HEK293 (cell line): Measurements from ENCODE around the gene TMEM128.

Source experiments
- CTCF ChIP-seq: fragments of 450-650 bp; formaldehyde crosslinking; IDR thresholded peaks from 2 replicates; pipeline ENCODE4 v1.5.1; 2016; ENCODE audit warnings: missing biosample characterization, missing genetic modification characterization
- HOXA7 ChIP-seq: sonication (generic); formaldehyde crosslinking; IDR thresholded peaks from 2 replicates; pipeline ENCODE4 v1.8.1; 2022; ENCODE audit warnings: missing genetic modification reagents, borderline replicate concordance
- PRDM10 ChIP-seq: fragments of 450-650 bp; formaldehyde crosslinking; IDR thresholded peaks from 2 replicates; pipeline ENCODE4 v1.5.1; 2016; ENCODE audit warnings: missing biosample characterization, missing genetic modification characterization
- ZIC2 ChIP-seq: fragments of 450-650 bp; formaldehyde crosslinking; IDR thresholded peaks from 2 replicates; pipeline ENCODE4 v1.5.1; 2016; ENCODE audit warnings: missing biosample characterization, missing genetic modification characterization
- ZNF280C ChIP-seq: fragments of 450-650 bp; formaldehyde crosslinking; IDR thresholded peaks from 2 replicates; pipeline ENCODE4 v1.5.1; 2016; ENCODE audit warnings: missing biosample characterization, missing genetic modification characterization
- ZNF660 ChIP-seq: fragments of 450-650 bp; IDR thresholded peaks from 2 replicates; pipeline ENCODE4 v1.5.1; 2018; ENCODE audit warnings: missing biosample characterization, mild to moderate bottlenecking, missing genetic modification characterization
- ZNF837 ChIP-seq: fragments of 450-650 bp; formaldehyde crosslinking; IDR thresholded peaks from 2 replicates; pipeline ENCODE4 v1.5.1; 2016; ENCODE audit warnings: missing biosample characterization, missing genetic modification characterization
- ZSCAN30 ChIP-seq: fragments of 450-650 bp; IDR thresholded peaks from 2 replicates; pipeline ENCODE4 v1.5.1; 2018; ENCODE audit warnings: missing biosample characterization, mild to moderate bottlenecking, missing genetic modification characterization, moderate library complexity

- TF ChIP-seq PRDM10 (tag by site-specific recombination) (no peak), ZNF660 (no peak), ZIC2 (tag by site-specific recombination) (no peak), ZNF280C (tag by site-specific recombination) (no peak), ZNF837 (tag by site-specific recombination) (no peak), HOXA7 (no peak), ZSCAN30 (tag by site-specific recombination) (no peak), CTCF (tag by site-specific recombination) (no peak)
Observed at GRCh38 chr4:4270529-4270928, 22.5 kb upstream of the TMEM128 start.
